Neural cell (in vitro differentiated cells): ENCODE data around the gene ZNF207.

ENCODE experiments used
- POLR2AphosphoS5 ChIP-seq: IDR thresholded peaks from 2 replicates; pipeline ENCODE4 v1.6.1; 2012
- RAD21 ChIP-seq: fragments of 450-650 bp; conservative IDR thresholded peaks from 2 replicates; pipeline ENCODE4 v1.6.1; 2014; ENCODE audit warnings: antibody characterized with exemption, mild to moderate bottlenecking, moderate library complexity
- TF ChIP-seq, protein P1 (sequence below): fragments of 450-650 bp; IDR thresholded peaks from 2 replicates; pipeline ENCODE4 v1.5.1; 2014; ENCODE audit warnings: antibody characterized with exemption, mild to moderate bottlenecking, moderate library complexity; ENCODE audit not compliant: poor library complexity, severe bottlenecking

DNA sequence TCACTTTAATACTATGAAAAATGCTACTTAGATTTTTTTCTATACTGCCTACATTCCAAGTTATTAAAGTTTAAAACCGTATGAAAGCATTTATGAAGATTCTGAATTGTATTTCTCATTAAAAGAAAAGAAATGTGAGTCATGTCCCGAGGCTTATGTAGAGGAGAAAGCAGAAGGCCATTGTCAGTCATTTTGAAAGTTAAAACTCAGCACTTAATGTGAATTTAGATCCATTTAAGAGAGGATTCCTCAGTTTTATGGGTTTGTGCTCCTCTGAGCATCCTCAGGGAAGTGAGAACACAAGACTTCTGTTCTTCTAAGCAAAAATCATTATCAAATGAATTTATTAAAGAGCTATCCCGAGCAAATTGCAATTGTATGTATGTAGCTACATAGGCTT lies 19.8 kb upstream of the ZNF207 start:
- TF ChIP-seq RAD21 (no peak), POLR2AphosphoS5 (no peak)
- TF ChIP-seq, protein P1, sequence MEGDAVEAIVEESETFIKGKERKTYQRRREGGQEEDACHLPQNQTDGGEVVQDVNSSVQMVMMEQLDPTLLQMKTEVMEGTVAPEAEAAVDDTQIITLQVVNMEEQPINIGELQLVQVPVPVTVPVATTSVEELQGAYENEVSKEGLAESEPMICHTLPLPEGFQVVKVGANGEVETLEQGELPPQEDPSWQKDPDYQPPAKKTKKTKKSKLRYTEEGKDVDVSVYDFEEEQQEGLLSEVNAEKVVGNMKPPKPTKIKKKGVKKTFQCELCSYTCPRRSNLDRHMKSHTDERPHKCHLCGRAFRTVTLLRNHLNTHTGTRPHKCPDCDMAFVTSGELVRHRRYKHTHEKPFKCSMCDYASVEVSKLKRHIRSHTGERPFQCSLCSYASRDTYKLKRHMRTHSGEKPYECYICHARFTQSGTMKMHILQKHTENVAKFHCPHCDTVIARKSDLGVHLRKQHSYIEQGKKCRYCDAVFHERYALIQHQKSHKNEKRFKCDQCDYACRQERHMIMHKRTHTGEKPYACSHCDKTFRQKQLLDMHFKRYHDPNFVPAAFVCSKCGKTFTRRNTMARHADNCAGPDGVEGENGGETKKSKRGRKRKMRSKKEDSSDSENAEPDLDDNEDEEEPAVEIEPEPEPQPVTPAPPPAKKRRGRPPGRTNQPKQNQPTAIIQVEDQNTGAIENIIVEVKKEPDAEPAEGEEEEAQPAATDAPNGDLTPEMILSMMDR = no peak
